Smooth muscle cell of the brain vasculature (primary cell): ENCODE measurements around the gene KIF12.
"Not testable (repeated sequence)": the region's sequence is repeated elsewhere in the genome, so short reads cannot be mapped to it uniquely, and the experiment has no call there.

Source experiments
- DNase-seq: peaks from one replicate; pipeline ENCODE4 v3.0.0-alpha.2; 2012; ENCODE audit warnings: low read depth, low spot score

Gene KIF12

DNA sequence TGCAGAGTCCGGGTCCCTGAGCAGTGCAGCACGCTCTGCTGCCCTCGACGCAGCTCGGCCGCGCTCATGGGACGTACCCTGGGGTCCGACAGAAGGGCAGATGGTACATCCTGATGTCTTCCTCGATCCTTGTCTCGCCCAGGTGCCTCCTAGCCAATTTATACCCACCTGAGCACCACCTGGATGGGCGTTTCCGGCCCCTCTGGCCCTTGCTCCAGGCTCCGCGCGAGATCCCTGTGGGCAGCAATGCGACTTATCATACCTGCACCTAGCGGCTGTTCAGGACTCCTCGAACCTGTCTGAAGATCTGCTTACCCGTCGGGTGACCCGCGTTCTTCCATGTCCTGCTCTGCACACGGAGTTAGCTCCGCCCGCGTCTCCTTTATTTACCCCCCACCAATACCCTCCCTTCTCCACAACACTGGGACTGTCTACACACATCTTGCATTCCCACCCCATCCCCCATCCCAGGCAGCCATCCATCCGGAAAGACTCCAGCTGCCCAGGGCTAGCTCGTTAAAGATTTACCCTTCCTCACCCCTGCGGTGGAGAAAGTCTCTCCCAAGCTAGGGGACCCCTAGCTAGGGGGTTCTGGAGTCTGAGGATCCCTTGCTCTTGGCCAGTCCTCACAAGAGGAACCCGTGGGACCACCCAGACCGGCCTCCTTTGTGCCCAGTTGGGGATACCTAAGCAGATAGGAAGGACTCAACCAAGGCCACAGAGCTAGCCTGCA, at the start of gene KIF12:
TSS of gene KIF12 (minus strand) at position 357 of the 733 bp plus-strand sequence. CDS start at position 341, 16 bp downstream.
- no peak for DNase-seq

DNA sequence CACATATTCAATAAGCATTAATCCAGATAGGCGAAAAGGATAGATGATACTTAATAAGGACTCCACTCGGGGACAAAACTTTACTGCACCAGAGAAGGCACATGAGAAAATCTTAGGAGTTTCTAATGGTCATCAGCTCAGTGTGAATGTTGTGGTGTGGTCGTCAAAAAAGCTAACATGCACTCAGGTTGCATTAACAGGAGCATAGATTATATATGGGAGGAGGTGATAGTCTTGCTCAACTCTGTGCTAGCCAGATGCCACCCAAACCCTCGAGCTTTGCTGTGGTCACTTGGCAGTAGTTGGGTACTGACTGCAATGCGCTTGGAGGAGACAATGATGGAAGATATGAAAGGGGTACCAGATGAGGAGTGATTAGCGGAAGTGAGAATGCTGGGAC, 47.6 kb upstream of the KIF12 start:
- no peak for DNase-seq

DNA sequence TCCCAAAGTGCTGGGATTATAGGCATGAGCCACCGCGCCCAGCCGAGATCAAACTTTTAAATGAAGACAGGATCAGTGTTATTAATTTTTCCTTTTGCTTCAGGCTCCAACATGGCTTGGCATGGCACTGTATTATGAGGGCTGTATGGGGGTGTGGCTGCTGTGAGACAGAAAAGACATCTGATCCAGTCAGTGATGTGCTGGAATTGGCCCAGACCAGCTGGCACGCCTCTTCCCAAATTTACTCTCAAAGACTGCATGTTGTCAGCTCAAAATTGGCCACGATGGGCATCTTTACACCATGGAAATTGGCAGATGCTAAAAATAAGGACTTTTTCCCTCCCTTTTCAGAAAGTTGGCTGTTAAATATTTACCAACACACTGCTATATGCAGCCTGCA, 44.1 kb upstream of the KIF12 start:
- no peak for DNase-seq

DNA sequence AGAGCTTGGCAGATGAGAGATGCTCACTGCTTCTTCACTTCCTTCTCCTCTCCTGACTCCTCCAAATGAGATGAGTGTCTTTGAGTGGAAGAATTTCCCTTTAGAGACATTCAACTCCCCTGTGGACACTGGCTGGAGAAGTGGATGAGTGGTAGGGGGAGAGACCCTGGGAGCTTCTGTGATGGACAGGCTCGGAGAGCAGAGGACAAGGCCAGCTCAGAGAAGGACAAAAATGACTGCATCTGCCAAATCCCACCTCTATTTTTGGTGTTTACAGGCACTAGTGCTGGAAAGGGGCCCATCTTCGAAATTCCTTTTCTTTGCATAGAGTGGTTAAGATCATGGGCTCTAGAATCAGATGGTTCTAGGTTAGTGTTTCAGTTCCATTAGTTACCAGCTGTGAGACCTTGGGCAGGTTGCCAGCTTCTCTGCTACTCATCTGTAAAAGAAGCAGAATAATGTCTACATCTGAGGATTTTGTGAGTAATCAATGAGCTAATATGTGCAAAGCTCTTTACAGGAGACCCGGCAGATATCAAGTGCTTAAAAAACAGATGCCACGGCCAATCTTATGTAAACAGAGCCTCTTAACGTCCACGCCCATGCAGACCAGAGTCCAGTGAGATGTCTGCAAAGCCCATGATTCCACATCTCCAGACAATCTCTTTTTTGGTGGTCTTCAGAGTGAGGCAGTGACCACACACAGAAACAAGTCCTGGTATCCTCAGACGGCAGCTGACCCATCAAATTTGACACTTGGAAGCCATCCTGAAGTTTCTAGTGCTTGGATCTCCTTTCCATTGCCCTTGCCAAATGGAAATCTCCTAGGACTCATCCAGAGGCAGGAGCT, 42.7 kb upstream of the KIF12 start:
- no peak for DNase-seq

DNA sequence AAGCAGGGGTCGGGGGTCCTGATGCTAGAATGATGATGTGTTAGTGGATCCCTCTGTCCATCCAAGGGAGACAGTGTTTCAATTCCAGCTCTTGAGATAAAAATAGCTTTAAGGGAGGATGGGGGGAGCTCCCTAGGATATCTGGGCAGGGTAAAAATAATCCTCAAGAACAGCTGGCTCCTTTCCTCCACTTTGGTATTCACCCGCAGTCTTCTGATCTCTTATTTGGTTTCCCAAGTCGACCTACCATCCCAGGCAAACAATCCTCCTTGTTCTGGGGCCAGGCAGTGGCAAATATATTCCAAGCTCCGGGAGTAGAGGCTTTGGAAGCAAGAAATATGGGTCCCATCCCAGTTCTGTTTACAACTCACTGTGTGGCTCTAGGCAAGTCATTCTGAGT, 41.8 kb upstream of the KIF12 start:
- DNase-seq, result no peak

DNA sequence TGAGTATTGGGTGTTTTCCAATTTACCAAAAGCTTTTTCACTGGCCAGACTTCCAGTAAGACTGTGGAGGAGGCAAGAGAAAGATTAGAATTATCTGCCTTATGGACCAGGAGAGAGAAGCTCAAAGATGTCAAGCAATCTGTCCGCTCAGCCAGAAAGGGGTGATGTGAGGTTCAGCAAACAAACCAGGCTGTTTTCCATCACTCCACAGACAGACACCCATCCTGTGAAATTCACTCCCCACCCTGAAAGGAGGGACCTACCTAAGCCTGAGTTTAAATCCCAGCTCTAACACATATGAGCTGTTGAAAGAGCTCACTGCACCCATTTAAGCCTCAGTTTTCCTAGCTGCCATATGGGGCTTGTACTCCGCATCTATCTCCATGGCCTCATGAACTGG, 41.3 kb upstream of the KIF12 start:
- no peak for DNase-seq

DNA sequence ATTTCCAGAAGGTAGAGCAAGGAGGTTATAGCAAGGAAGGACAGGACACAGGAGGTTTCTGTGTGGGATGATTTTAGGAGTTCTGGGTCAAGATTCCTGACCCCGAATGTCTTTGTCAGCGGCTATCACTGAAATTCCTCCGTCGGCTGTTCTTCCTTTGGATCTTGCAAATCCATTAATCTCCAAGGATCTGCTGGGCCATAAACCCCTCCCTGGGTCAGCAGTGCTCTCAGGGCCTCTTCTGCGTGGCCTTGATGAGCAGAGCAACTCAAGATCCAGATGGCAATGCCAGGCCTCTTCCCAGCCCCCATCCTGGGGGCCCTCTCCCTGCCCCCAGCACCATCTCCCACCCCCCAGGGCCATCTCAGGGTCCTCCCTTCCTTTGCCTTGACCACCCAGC, 40.0 kb upstream of the KIF12 start:
- no peak for DNase-seq

DNA sequence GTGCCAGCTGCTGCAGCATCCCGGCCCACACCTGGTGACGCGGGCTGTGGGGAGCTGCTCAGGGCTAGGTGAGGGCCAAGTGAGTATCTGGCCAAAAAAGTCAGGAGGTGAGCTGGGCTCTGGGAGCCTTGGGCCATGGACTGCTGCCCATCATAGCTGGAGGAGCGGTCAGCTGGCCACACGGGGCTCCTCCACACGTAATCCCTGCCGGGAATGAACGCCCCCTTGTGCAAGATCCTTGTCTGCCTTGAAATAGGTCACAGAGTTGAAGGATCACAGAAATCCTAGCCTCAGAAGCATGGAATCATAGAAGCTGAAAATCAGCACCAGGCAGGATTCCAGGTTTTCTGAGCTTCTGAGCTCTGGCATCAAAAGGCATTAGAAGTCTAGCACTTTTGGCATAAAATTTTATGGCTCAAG, 39.5 kb upstream of the KIF12 start:
- no peak for DNase-seq

DNA sequence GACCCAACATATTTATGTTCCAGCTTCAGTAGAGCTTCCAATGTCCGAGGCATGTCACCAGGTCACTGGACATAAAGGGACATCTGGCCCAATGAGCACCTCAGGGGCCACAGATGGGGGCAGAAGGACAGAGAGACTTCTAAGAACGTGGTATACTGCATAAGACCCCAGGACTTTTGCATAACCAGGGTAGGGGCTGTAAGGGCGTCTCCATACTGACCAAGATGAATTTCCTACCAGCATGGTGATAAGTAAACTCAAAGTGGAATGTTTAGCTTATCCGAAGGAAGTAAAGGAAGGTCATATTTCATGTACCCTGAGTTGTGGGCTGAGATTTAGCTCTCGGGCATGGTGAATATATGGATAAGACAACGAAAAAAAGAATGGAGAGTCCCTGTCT, 38.7 kb upstream of the KIF12 start:
- DNase-seq, result no peak

DNA sequence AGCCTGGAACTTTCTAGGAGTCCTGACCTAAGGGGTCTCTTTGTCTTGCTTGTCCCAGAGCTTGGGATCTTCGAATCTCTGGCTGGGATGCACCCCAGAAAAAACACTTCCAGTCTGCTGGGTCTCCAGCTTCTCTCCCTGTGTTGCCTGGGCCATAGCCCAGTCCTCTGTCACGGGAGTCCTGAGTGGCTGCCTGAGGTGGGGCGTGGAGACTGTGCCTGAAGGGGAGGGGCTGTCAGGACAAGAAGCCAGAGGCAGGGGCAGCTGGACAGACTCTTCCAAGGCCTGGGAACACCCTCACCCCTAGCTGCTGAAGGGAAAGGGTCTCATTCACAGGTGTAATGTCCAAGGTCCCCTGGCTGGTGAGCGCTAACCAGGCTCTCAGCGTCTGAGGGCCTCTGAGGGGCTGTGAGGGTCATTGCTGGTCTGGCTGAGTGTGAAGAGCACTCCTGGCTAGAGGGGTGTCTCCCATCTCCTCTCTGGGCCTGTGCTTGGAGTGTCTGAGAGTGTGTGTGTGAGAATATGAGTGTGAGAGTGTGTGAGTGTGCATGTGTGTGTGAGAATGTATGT, 35.8 kb upstream of the KIF12 start:
- DNase-seq, result no peak

DNA sequence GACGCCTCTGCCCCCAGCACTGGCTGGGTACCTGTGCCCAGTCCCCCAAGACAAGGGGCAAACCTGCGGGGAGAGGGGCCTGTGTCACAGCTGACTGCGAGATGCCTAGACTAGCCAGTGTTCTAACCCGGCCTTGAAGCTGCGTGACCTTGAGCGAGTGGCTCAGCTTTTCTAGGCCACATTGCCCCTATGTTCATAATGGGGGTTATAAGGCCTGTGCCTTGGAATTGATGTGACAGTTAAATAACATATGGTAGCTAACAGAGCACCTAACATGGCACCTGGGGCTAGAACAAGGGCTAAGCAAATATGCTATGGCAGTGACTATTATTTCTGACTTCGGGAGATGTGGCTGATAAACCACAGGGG, 33.4 kb upstream of the KIF12 start:
- no peak for DNase-seq

DNA sequence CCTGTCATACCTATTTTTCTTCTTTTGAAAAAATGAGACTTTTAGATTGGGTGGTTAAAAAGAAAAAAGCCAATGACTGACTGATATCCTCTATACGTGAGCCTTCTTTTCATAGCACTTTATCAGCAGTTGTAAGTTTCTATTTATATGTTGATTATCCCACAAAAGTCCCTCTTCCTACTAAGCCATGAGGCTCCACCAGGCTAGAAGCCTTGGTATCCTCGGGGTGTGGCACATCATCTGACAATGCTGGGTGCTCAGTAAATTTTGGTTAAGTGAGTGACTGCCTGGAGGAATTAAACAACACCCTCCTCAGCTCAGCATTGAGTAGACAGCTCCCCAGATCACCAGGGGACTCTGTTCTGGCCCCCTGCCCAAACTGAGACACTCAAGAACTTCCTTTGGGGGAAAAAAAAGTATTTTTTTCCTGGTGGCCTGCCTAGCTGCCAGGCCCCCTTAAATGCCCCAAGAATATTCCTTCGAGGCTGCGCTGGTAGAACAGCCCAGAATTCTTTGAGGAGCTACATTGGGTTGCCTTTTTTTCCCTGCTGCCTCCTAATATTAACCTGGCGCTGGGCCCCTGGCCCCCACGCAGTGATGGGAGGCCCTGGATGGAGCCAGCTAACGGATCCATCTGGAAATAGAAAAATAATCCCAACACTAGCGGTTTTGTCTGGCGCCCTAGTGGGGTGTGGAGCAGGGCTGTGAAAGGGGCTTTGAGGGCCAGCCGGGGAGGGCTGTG, 32.9 kb upstream of the KIF12 start:
- DNase-seq, result no peak

DNA sequence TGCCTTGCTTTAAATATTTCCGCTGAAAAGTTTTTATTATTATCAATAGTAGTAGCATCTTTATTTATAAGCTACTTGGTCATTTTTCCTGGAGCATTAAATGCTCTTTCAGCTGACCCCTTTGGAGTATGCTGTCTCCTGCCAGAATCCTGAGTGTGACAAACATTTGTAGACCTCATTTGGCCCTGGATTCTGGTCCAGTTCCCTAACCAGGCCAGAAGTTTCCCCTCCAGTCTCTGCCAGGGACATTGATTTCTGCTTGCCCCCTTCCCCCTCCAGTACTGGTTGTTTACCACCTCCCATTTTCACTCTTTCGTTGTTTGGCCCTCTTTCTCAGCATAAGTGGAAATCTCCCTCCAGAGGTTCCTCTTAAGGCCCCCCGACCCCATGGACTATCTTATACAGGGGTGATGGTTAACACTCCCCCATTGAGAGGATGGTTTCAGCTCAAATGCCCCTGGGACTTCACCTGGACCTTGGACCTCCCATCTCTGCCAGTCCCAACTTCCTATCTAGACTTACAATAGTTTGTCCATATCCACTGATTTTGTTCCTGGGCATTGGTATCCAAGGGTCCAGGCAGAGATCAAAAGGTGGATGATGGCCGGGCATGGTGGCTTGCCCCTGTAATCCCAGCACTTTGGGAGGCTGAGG, 31.7 kb upstream of the KIF12 start:
- DNase-seq, result no peak

DNA sequence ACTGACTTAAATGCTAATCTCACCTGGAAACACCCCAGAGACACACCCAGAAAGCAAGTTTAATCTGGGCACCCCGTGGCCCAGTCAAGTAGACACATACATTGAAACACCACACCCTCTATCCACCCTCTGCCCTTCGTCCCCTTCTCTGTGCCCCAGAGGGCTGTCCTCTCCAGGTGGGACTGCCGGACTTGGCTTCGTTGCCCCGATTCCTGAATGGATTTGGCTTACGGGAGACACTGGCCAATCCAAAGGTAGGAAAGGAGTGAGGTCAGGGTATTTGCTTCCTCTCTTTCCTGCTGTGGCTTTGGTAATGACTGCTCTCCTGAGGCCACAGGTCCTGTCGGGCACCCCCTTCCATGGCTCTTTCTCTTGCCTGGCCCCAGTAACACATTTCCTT, 31.0 kb upstream of the KIF12 start:
- no peak for DNase-seq

DNA sequence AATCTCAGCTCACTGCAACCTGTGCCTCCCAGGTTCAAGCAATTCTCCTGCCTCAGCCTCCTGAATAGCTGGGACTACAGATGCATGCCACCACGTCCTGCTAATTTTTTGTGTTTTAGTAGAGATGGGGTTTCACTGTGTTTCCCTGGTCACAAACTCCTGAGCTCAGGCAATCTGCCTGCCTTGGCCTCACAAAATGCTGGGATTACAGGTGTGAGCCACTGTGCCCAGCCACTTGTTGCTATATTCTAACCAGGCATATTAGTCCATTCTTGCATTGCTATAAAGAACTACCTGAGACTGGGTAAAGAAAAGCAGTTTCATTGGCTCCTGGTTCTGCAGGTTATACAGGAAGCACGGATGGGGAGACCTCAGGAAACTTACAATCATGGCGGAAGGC, 29.7 kb upstream of the KIF12 start:
- not testable (repeated sequence) for DNase-seq

DNA sequence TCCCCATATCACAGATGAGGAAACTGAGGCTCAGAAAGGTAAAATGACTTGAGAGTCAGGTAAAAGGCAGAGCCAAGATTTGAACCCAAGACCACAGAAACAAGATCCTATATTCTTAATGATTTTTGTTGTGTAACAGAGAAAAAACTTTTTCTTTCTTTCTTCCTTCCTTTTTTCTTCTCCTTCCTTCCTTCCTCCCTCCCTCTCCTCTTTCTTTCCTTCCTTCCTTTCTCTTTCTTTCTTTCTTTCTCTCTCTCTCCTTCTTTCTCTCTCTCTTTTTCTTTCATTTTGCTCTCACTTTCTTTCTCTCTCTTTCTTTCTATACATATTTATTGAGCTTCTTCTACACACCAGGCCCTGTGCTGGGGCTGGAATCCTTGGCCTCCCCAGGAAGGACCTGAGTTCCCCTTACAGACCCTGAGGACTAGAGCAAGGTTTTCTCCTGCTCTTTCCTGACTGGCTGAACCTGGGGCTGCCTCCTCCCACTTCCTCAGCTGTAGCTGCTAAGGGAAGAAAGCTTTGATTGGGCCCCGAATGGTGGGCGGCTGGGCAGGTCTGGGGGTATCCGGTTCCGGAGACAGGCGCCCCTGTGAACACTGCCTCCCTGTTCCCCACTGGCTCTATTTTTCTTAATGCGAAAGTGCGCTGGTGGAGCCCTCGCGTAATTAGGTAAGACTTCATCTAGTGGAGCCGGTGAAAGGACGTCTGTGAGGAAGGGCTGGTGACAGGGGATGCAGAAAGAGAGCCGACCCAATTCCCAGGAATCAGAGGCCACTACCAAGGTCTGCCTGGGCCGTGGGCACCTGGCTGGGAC, 27.4 kb upstream of the KIF12 start:
- DNase-seq, result no peak

DNA sequence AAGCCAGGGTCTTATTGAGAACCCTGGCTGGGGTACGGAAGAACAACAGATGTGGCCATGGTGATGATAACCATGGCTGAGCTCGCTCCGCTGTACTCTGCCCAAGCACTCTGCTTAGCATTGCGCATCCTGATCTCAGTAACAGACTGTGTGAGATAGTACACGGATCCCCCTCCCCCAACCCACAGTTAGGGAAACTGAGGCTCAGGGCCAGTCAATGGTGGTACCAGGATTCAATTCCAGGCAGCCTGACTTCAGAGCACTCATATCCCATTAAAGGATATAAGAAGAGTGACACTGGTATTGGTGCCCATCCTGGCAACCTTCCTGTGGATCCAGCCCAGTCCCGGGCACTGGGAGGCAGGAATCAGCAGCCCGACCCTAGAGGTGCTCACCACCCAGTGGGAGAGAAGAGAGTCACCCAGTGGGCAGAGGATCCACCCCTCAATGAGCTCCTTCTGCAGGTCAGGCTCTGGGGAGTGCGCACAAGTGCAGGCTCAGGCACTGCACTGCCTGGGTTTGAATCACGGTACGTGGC, 26.5 kb upstream of the KIF12 start:
- DNase-seq, result no peak

DNA sequence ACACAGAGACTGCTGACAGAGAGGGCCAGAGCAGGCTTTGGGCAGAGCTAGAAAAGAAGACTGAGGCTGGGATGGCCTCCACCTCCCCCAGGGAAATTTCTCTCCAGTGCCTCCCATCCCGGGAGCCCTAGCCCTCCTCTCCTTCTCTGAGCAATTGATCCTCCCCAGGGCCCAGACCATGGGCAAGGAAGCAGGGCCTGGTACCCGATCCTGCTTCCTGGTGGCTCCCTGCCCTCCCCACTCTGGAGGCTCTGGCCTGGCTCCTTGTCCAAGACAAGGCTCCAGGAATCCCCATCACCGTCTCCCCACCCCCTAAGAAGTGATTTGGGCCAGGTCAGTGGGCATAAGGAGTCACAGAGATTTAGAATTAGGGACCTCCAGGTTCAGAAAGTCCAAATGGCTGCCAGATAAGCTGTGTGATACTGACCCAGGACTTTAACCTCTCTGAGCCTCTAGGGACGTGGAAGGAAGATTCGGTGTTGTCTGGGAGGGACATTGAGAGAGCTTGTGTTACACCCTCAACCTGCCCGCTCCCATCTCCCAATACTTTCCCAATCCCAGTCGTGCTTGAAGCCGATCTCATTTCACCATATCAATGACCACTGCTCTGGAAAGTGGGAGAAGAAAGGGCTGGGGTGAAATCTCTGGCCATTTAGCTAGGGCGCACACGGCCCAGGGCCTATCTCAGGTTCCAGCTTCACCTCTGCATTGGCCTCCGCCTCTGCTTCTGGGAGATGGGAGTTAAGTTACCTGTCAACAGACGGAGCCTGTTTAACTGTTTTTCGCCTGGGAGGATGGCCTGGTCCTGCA, 25.8 kb upstream of the KIF12 start:
- DNase-seq, result no peak

DNA sequence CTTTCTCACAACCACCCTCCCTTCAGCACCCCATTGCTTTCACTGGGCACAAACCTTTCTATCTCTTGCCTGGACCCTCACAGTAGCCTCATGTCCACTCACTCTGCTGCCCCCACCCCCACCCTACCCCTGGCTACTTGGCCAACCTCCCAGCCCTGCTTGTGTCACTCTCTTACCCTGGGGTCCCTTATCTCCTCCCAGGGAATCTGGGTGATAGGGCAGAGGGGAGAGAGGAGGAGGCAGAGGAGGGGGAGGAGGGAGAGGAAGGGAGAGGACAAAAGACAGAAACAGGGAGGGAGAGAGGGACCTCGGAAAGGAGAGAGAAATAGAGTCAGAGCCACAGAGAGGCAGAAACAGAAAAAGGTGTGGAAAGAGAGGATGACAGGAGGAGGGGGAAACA, 25.0 kb upstream of the KIF12 start:
- DNase-seq, result no peak
